Liver (tissue), 9 donors: ENCODE results near the gene IPO5. TPM values are rescaled to one million over a fixed set of nuclear protein-coding genes. Genes with fewer than 3 reads are reported as not detected.

Experiments
- DNase-seq: peaks from one replicate; pipeline ENCODE4 v3.0.0-alpha.2; 2017; ENCODE audit warnings: low spot score
- H3K27ac ChIP-seq, 2 donors: one replicate each; pipeline ENCODE4 v1.7.0; 2013; ENCODE audit warnings: inconsistent platforms in 2 of 2, low read length in 2 of 2, control low read depth in 1 of 2, low read depth in 1 of 2, mild to moderate bottlenecking in 1 of 2
- H3K27me3 ChIP-seq, 4 donors: one replicate each; pipeline versions ENCODE4 v1.6.1 to v1.7.0; 2013; ENCODE audit warnings: low read length in 3 of 4, inconsistent platforms in 1 of 4, mild to moderate bottlenecking in 1 of 4, moderate library complexity in 1 of 4; ENCODE audit not compliant: control insufficient read depth in 4 of 4, insufficient read depth in 4 of 4
- H3K36me3 ChIP-seq, 4 donors: one replicate each; pipeline versions ENCODE4 v1.6.1 to v1.7.0; 2013; ENCODE audit warnings: low read length in 3 of 4, mild to moderate bottlenecking in 3 of 4, low read depth in 1 of 4, moderate library complexity in 1 of 4; ENCODE audit not compliant: control insufficient read depth in 4 of 4, insufficient read depth in 3 of 4
- H3K4me1 ChIP-seq, 4 donors: one replicate each; pipeline versions ENCODE4 v1.6.1 to v1.7.0; 2013; ENCODE audit warnings: low read length in 3 of 4, mild to moderate bottlenecking in 3 of 4, moderate library complexity in 1 of 4; ENCODE audit not compliant: control insufficient read depth in 4 of 4, insufficient read depth in 4 of 4
- H3K4me3 ChIP-seq, 3 donors: one replicate each; pipeline versions ENCODE4 v1.6.1 to v1.7.0; 2013; ENCODE audit warnings: low read length in 3 of 3, control low read depth in 1 of 3, low read depth in 1 of 3, mild to moderate bottlenecking in 1 of 3
- H3K9ac ChIP-seq, 2 donors: one replicate each; pipeline ENCODE4 v1.7.0; 2013; ENCODE audit warnings: low read length in 2 of 2, mild to moderate bottlenecking in 2 of 2, moderate library complexity in 2 of 2, control low read depth in 1 of 2, low read depth in 1 of 2
- H3K9me3 ChIP-seq, 4 donors: one replicate each; pipeline versions ENCODE4 v1.6.1 to v1.7.0; 2013; ENCODE audit warnings: low read length in 3 of 4; ENCODE audit not compliant: control insufficient read depth in 4 of 4
- ATF3 ChIP-seq: IDR thresholded peaks from 2 replicates; pipeline ENCODE4 v1.6.1; 2016; ENCODE audit warnings: antibody characterized with exemption
- EGR1 ChIP-seq, 2 donors: IDR thresholded peaks; 2 replicates each; pipeline ENCODE4 v1.6.1; 2016 to 2018; ENCODE audit warnings: antibody characterized with exemption in 2 of 2, low read depth in 2 of 2
- FOXA1 ChIP-seq: IDR thresholded peaks from 2 replicates; pipeline ENCODE4 v1.6.1; 2016; ENCODE audit warnings: antibody characterized with exemption
- HNF4A ChIP-seq, 2 donors: conservative IDR thresholded peaks; 2 replicates each; pipeline ENCODE4 v1.6.1; 2016; ENCODE audit warnings: antibody characterized with exemption in 2 of 2, mild to moderate bottlenecking in 2 of 2
- NR2F2 ChIP-seq: IDR thresholded peaks from 2 replicates; pipeline ENCODE4 v1.6.1; 2016; ENCODE audit warnings: antibody characterized with exemption
- RAD21 ChIP-seq, 2 donors: IDR thresholded peaks; 2 replicates each; pipeline ENCODE4 v1.6.1; 2016; ENCODE audit warnings: antibody characterized with exemption in 2 of 2, mild to moderate bottlenecking in 2 of 2
- REST ChIP-seq: IDR thresholded peaks from 2 replicates; pipeline ENCODE4 v1.6.1; 2016; ENCODE audit warnings: antibody characterized with exemption, mild to moderate bottlenecking
- SP1 ChIP-seq: IDR thresholded peaks from 2 replicates; pipeline ENCODE4 v1.6.1; 2018; ENCODE audit warnings: antibody characterized with exemption, mild to moderate bottlenecking
- TAF1 ChIP-seq: conservative IDR thresholded peaks from 2 replicates; pipeline ENCODE4 v1.6.1; 2016; ENCODE audit warnings: antibody characterized with exemption, mild to moderate bottlenecking
- ZBTB33 ChIP-seq: IDR thresholded peaks from 2 replicates; pipeline ENCODE4 v1.6.1; 2016; ENCODE audit warnings: antibody characterized with exemption
- WGBS: extraction: QIAGEN DNeasy Blood & Tissue Kit; methylation state at CpG from one replicate; pipeline ENCODE4 v1.1.7; 2013; 5-methylcytosine and 5-hydroxymethylcytosine counted together
- polyA plus RNA-seq, 2 donors: library from polyadenylated mRNA; stranded (reverse) in 1 of 2; unstranded in 1 of 2; fragments of 200-250 nt in 1 of 2; fragments of >200 nt in 1 of 2; fragmentation: Nextera tagmentation in 1 of 2; extraction: Ambion mirVana in 1 of 2; gene quantifications; one replicate each; pipeline versions ENCODE4 v1.2.1 to v1.2.3, GENCODE V29; 2013 to 2015
- total RNA-seq, 2 donors: library from RNA; depleted of rRNA; stranded (reverse); fragments of >200 nt; gene quantifications; one replicate each; pipeline ENCODE4 v1.2.3, GENCODE V29; 2014
- donor health status: healthy.
- donor health status: healthy.
- donor health status: healthy.
- donor health status: healthy.
- donor health status: healthy.

Gene IPO5
- total and polyA plus RNA-seq, 4 donors = 19.2 to 92.8 (median 46.6) TPM

GRCh38 chr13:97967226-97967625 is 13.8 kb downstream of the IPO5 start (continued):
- TF ChIP-seq ZBTB33 (no peak), ATF3 (no peak), SP1 (no peak)

GRCh38 chr13:97967948-97968347 is 14.5 kb downstream of the IPO5 start:
- DNase-seq = no peak
- no peaks in the 10 kb centered on the region for H3K9me3 ChIP-seq
- 87% methylated on average over 3 of the region's 3 CpGs for WGBS
- no peak overlapping the region for H3K27ac ChIP-seq
- H3K9ac ChIP-seq = no peak overlapping the region
- no peak for TF ChIP-seq RAD21 (IDR thresholded peaks at IDR 0.05)
- H3K4me1 ChIP-seq = peaks cover 0 to 4% (median 0%) of the 10 kb centered on the region in 4 donors
- no peaks in the 10 kb centered on the region for H3K27me3 ChIP-seq
- H3K4me3 ChIP-seq = no peak overlapping the region
- H3K36me3 ChIP-seq = no peaks in the 10 kb centered on the region

- no peak overlapping the region for H3K27ac ChIP-seq
- TF ChIP-seq NR2F2 (no peak), RAD21 (IDR thresholded peaks at IDR 0.05) (no peak), TAF1 (no peak), HNF4A (conservative IDR thresholded peaks at IDR 0.05) (no peak), SP1 (no peak), EGR1 (IDR thresholded peaks at IDR 0.05; ENCODE audit: low read depth in 2 of 2) (no peak), REST (no peak), ZBTB33 (no peak), ATF3 (no peak), FOXA1 (no peak)
- H3K27me3 ChIP-seq = no peaks in the 10 kb centered on the region
- H3K4me1 ChIP-seq = peaks cover 5 to 19% (median 12%) of the 10 kb centered on the region in 4 donors
- H3K4me3 ChIP-seq = no peak overlapping the region
- no peaks in the 10 kb centered on the region for H3K9me3 ChIP-seq
- no peak overlapping the region for H3K9ac ChIP-seq
- H3K36me3 ChIP-seq = no peaks in the 10 kb centered on the region
- 97% methylated on average over 5 of the region's 5 CpGs for WGBS
- DNase-seq = no peak
Observed at GRCh38 chr13:97971519-97971918, 18.0 kb downstream of the IPO5 start.
